Stimulated activated naive CD8-positive, alpha-beta T cell treated with anti-CD3 and anti-CD28 coated beads, Interleukin-15, Interleukin-2, amounts not matched to agents 100 ng/mL and 50 ng/mL, for 24 hours (primary cell): ENCODE data around the gene LUC7L.
"Not testable (repeated sequence)": the region's sequence is repeated elsewhere in the genome, so short reads cannot be mapped to it uniquely, and the experiment has no call there.

Source experiments
- H3K27ac Mint-ChIP-seq: one replicate; pipeline ENCODE4 v1.8.0; 2021; ENCODE audit warnings: mild to moderate bottlenecking, mixed read lengths
- H3K27me3 Mint-ChIP-seq: one replicate; pipeline ENCODE4 v1.8.0; 2021; ENCODE audit warnings: mixed read lengths
- H3K36me3 Mint-ChIP-seq: one replicate; pipeline ENCODE4 v1.8.0; 2021; ENCODE audit warnings: low read depth, mixed read lengths
- H3K4me1 Mint-ChIP-seq: one replicate; pipeline ENCODE4 v1.8.0; 2021; ENCODE audit warnings: low read depth, mixed read lengths
- H3K4me3 Mint-ChIP-seq: one replicate; pipeline ENCODE4 v1.8.0; 2021; ENCODE audit warnings: mild to moderate bottlenecking, mixed read lengths
- H3K9me3 Mint-ChIP-seq: one replicate; pipeline ENCODE4 v1.8.0; 2021; ENCODE audit warnings: mixed read lengths

LUC7L gene

GRCh38 chr16:162271-162991, 66.8 kb downstream of the LUC7L start:
- peaks cover 43% of the 10 kb centered on the region for H3K27me3 Mint-ChIP-seq
- H3K27ac Mint-ChIP-seq: no peak overlapping the region
- peaks cover 16% of the 10 kb centered on the region for H3K4me1 Mint-ChIP-seq
- H3K9me3 Mint-ChIP-seq: no peaks in the 10 kb centered on the region
- no peak overlapping the region for H3K4me3 Mint-ChIP-seq
- H3K36me3 Mint-ChIP-seq: no peaks in the 10 kb centered on the region

- H3K4me3 Mint-ChIP-seq: no peak overlapping the region
- H3K27ac Mint-ChIP-seq: no peak overlapping the region
- H3K36me3 Mint-ChIP-seq: no peaks in the 10 kb centered on the region
- H3K9me3 Mint-ChIP-seq: no peaks in the 10 kb centered on the region
- H3K27me3 Mint-ChIP-seq: peaks cover 34% of the 10 kb centered on the region
- peaks cover 5% of the 10 kb centered on the region for H3K4me1 Mint-ChIP-seq
These were observed 68.5 kb downstream of the LUC7L start for GRCh38 chr16:160691-161190.

- not testable (repeated sequence) for H3K36me3 Mint-ChIP-seq, H3K4me1 Mint-ChIP-seq, H3K27ac Mint-ChIP-seq, H3K9me3 Mint-ChIP-seq, H3K4me3 Mint-ChIP-seq
- H3K27me3 Mint-ChIP-seq: peaks cover 32% of the 10 kb centered on the region
These were observed 69.0 kb downstream of the LUC7L start for GRCh38 chr16:160242-160641.

GRCh38 chr16:159136-159849, 70.0 kb downstream of the LUC7L start:
- no peak overlapping the region for H3K4me3 Mint-ChIP-seq
- H3K36me3 Mint-ChIP-seq: no peaks in the 10 kb centered on the region
- H3K27ac Mint-ChIP-seq: no peak overlapping the region
- H3K27me3 Mint-ChIP-seq: peaks cover 38% of the 10 kb centered on the region
- peaks cover 8% of the 10 kb centered on the region for H3K4me1 Mint-ChIP-seq
- no peaks in the 10 kb centered on the region for H3K9me3 Mint-ChIP-seq

- no peaks in the 10 kb centered on the region for H3K9me3 Mint-ChIP-seq
- H3K36me3 Mint-ChIP-seq: no peaks in the 10 kb centered on the region
- H3K27me3 Mint-ChIP-seq: peaks cover 34% of the 10 kb centered on the region
- H3K4me3 Mint-ChIP-seq: peak overlapping the region; percentile 78
- H3K27ac Mint-ChIP-seq: no peak overlapping the region
- peaks cover 10% of the 10 kb centered on the region for H3K4me1 Mint-ChIP-seq
These were observed 74.2 kb downstream of the LUC7L start for GRCh38 chr16:155031-155398.

- H3K4me3 Mint-ChIP-seq: peak overlapping the region; percentile 78
- H3K9me3 Mint-ChIP-seq: no peaks in the 10 kb centered on the region
- peaks cover 10% of the 10 kb centered on the region for H3K4me1 Mint-ChIP-seq
- peaks cover 37% of the 10 kb centered on the region for H3K27me3 Mint-ChIP-seq
- no peaks in the 10 kb centered on the region for H3K36me3 Mint-ChIP-seq
- no peak overlapping the region for H3K27ac Mint-ChIP-seq
These were observed 74.8 kb downstream of the LUC7L start for GRCh38 chr16:154217-155030.

GRCh38 chr16:153550-154216, 75.6 kb downstream of the LUC7L start:
- not testable (repeated sequence) for H3K36me3 Mint-ChIP-seq, H3K4me3 Mint-ChIP-seq, H3K9me3 Mint-ChIP-seq, H3K27ac Mint-ChIP-seq
- H3K27me3 Mint-ChIP-seq: peaks cover 40% of the 10 kb centered on the region
- H3K4me1 Mint-ChIP-seq: peaks cover 10% of the 10 kb centered on the region

GRCh38 chr16:153129-153521, 76.1 kb downstream of the LUC7L start:
- H3K9me3 Mint-ChIP-seq, H3K27ac Mint-ChIP-seq, H3K36me3 Mint-ChIP-seq, H3K4me3 Mint-ChIP-seq: not testable (repeated sequence)
- peaks cover 42% of the 10 kb centered on the region for H3K27me3 Mint-ChIP-seq
- H3K4me1 Mint-ChIP-seq: peaks cover 10% of the 10 kb centered on the region

GRCh38 chr16:152141-153128, 76.8 kb downstream of the LUC7L start, which contains the start of gene HBZ:
TSS of gene HBZ (plus strand) at chr16:152644. CDS start at chr16:152910, 266 bp downstream.
- Mint-ChIP-seq H3K9me3 (no peaks in the 10 kb centered on the region), H3K4me1 (peaks cover 10% of the 10 kb centered on the region), H3K27ac (no peak within 1 kb of the TSS), H3K4me3 (no peak within 1 kb of the TSS), H3K27me3 (peaks cover 38% of the 10 kb centered on the region), H3K36me3 (no peaks in the 10 kb centered on the region)

- Mint-ChIP-seq H3K27me3 (peaks cover 31% of the 10 kb centered on the region), H3K27ac (no peak overlapping the region), H3K4me1 (peaks cover under 1% of the 10 kb centered on the region), H3K4me3 (no peak overlapping the region), H3K9me3 (no peaks in the 10 kb centered on the region), H3K36me3 (no peaks in the 10 kb centered on the region)
These were observed 80.1 kb downstream of the LUC7L start for GRCh38 chr16:149024-149660.

GRCh38 chr16:146646-147045, 82.6 kb downstream of the LUC7L start:
- peaks cover 31% of the 10 kb centered on the region for H3K27me3 Mint-ChIP-seq
- H3K4me3 Mint-ChIP-seq: no peak overlapping the region
- no peaks in the 10 kb centered on the region for H3K4me1 Mint-ChIP-seq
- no peaks in the 10 kb centered on the region for H3K9me3 Mint-ChIP-seq
- H3K27ac Mint-ChIP-seq: no peak overlapping the region
- no peaks in the 10 kb centered on the region for H3K36me3 Mint-ChIP-seq

GRCh38 chr16:144797-145252, 84.4 kb downstream of the LUC7L start:
- no peaks in the 10 kb centered on the region for H3K36me3 Mint-ChIP-seq
- peaks cover 25% of the 10 kb centered on the region for H3K27me3 Mint-ChIP-seq

GRCh38 chr16:143456-143855, 85.8 kb downstream of the LUC7L start:
- H3K9me3 Mint-ChIP-seq: no peaks in the 10 kb centered on the region
- H3K4me3 Mint-ChIP-seq: no peak overlapping the region
- no peak overlapping the region for H3K27ac Mint-ChIP-seq
- no peaks in the 10 kb centered on the region for H3K36me3 Mint-ChIP-seq
- H3K4me1 Mint-ChIP-seq: peaks cover 5% of the 10 kb centered on the region
- peaks cover 11% of the 10 kb centered on the region for H3K27me3 Mint-ChIP-seq

More at GRCh38 chr16:144797-145252, 84.4 kb downstream of the LUC7L start:
- Mint-ChIP-seq H3K9me3 (no peaks in the 10 kb centered on the region), H3K4me1 (no peaks in the 10 kb centered on the region), H3K27ac (no peak overlapping the region), H3K4me3 (no peak overlapping the region)
